Measurements from ENCODE around the gene RNF7. TPM values are rescaled to one million over a fixed set of nuclear protein-coding genes. Genes with fewer than 3 reads are reported as not detected.
A peak's percentile ranks its signal among the peaks of the same experiment; 100 is the strongest.

The RNF7 gene
- polyA plus RNA-seq, 2 of the 4 experiments (the other 2 are of a cell fraction), result 84.1 to 147 TPM

DNA sequence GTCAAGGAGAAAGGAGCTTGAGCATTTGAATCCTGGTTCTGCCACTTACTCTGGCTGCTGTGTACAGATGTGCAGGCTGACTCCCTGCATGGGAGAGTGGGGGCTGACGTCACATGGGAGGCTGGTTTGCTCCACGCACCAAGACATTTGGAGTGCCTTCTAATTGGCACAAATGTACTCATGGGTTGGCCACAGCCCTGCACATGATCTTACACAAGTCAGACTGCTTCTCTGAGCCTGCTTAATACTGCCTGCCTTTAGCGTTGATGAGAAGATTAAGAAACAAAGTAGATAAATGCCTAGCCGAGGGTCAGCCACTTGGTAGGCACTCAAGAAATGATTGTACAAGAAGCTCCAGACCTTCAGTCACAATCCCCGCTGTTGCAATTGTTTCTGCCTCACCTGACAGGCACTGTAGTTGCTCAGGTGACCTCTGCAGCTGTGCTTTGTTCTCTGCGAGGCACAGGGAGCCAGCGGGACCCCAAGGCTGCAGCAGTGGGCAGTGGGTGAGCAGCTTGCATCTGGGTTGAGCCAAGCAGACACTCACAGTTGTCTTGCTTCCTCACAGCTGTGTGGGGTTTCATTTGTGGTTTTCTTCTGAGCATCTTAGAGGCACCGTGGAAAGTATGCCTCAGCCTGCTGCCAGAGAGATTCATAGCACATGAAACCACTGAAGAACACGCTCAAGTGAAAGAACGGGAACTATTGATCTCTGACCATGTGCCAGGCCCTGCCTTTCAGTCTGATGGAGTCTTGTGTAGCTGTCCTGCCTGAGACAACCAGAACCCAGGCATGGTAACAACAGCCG lies 58.2 kb downstream of the RNF7 start:
- Histone ChIP-seq H3K4me1 (no peaks in the 10 kb centered on the region), H3K4me3 (no peak overlapping the region), H3K9me3 (peaks cover 6% of the 10 kb centered on the region; the same call in 1 of the 3 replicates), H3K27ac (no peak overlapping the region), H3K4me2 (no peak overlapping the region)
- CTCF ChIA-PET, result interaction anchor here (1.1 kb wide), 1 partner anchor 28 kb away, joined by 3 read pairs; no protein-coding TSS in a partner anchor
- FAIRE-seq (no peak), DNase-seq (ENCODE audit: low read depth in 1 of 2, low spot score in 1 of 2) (no peak), ATAC-seq (0 out of 6 replicates have a peak, but pooled peaks of 1 of the 2 experiments have one; percentile 28)
- POLR2A ChIA-PET, result no interaction called here
- TF ChIP-seq, protein P1, sequence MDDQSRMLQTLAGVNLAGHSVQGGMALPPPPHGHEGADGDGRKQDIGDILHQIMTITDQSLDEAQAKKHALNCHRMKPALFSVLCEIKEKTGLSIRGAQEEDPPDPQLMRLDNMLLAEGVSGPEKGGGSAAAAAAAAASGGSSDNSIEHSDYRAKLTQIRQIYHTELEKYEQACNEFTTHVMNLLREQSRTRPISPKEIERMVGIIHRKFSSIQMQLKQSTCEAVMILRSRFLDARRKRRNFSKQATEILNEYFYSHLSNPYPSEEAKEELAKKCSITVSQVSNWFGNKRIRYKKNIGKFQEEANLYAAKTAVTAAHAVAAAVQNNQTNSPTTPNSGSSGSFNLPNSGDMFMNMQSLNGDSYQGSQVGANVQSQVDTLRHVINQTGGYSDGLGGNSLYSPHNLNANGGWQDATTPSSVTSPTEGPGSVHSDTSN (IDR thresholded peaks at IDR 0.05), result no peak
- no peak for TF ChIP-seq HOXB13 (CRISPR knock-in tag; IDR thresholded peaks at IDR 0.05; ENCODE audit: low read depth)
- no peak for TF ChIP-seq REST (IDR thresholded peaks at IDR 0.05)
- TF ChIP-seq SMC3 (IDR thresholded peaks at IDR 0.05), result no peak
- no peak for TF ChIP-seq SREBF2 (IDR thresholded peaks at IDR 0.05)
- TF ChIP-seq CEBPB (IDR thresholded peaks at IDR 0.05), result no peak
- TF ChIP-seq CBX8 (IDR thresholded peaks at IDR 0.05), result no peak
- TF ChIP-seq NPAS2 (CRISPR knock-in tag; IDR thresholded peaks at IDR 0.05; ENCODE audit: borderline replicate concordance), result no peak
- no peak for TF ChIP-seq TP53 (CRISPR knock-in tag; IDR thresholded peaks at IDR 0.05)
- no peak for TF ChIP-seq MAX (IDR thresholded peaks at IDR 0.05)
- no peak for TF ChIP-seq BHLHE40 (IDR thresholded peaks at IDR 0.05; ENCODE audit: low read depth, low read length)
- no peak for TF ChIP-seq HMGXB4 (CRISPR knock-in tag; IDR thresholded peaks at IDR 0.05; ENCODE audit: borderline replicate concordance)
- no peak for TF ChIP-seq CBX2 (IDR thresholded peaks at IDR 0.05; ENCODE audit: borderline replicate concordance, low read depth)
- WGBS (ENCODE audit: missing lambda C conversion rate), result 58% methylated on average over 11 of the region's 11 CpGs

Small RNA genes within 50 kb of the gene (small RNA-seq; reads per million reads assigned to genes)
- 0 reads per million in 6 experiments for gene AC112771.1

Other genes with a start within 250 kb of the RNF7 start
- not detected in 2 replicates for gene GRK7, start 25.1 kb downstream of the RNF7 start, polyA plus RNA-seq (2011; rRNA removed)
- 0.03 TPM in 1 of 3 replicates, not detected in the others for gene GRK7, start 25.1 kb downstream of the RNF7 start, polyA plus RNA-seq (2017; fragmentation: RNase III; extraction: RNeasy Plus Mini Kit Qiagen cat#74134 plus additional on column Dnase treatment)
- 292 and 306 TPM in 2 replicates for gene ATP1B3, start 138.3 kb downstream of the RNF7 start, polyA plus RNA-seq (2011; rRNA removed)
- 207 to 230 TPM (median 226 TPM) in 3 replicates for gene ATP1B3, start 138.3 kb downstream of the RNF7 start, polyA plus RNA-seq (2017; fragmentation: RNase III; extraction: RNeasy Plus Mini Kit Qiagen cat#74134 plus additional on column Dnase treatment)